Suprapubic skin (tissue), 3 donors: Measurements from ENCODE around the gene NR3C2.

ENCODE experiments used
- CTCF ChIP-seq, 2 donors: fragments of 200-600 bp in 1 of 2; fragments of 450-650 bp in 1 of 2; sonication (generic) in 1 of 2; IDR thresholded peaks; one replicate each; pipeline ENCODE4 v1.5.1; 2016 to 2019; ENCODE audit warnings: antibody characterized with exemption in 2 of 2, mild to moderate bottlenecking in 1 of 2, moderate library complexity in 1 of 2
- POLR2A ChIP-seq, 2 donors: fragments of 450-650 bp; IDR thresholded peaks; one replicate each; pipeline ENCODE4 v1.6.1; 2017; ENCODE audit warnings: antibody characterized with exemption in 2 of 2, mild to moderate bottlenecking in 2 of 2, moderate library complexity in 2 of 2

DNA sequence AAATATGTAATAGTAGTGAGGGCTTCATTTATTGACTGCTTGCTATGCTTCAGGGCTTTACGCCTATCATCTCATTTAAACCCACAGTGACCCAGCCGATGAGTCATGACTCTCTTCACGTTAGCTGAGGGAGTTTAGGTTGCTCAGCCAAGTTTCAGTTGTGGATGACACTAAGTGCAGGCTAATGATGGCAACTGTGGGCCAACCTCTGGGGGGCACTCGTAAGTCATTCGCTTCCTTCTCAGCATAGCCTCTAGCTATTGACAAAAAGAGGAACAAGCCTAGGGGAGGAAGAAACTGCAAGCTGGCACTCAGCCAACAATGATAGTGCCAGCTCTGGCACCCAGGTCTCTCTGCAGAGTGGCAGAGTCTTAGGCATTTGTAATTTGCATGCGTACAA is 385.3 kb downstream of the NR3C2 start:
- peak in 1 of 2 donors; percentile 15 for TF ChIP-seq CTCF (IDR thresholded peaks at IDR 0.05)
- no peak for TF ChIP-seq POLR2A (IDR thresholded peaks at IDR 0.05)
